B cell (primary cell): Measurements from ENCODE around the gene TMEM254.

Experiments used
- CTCF ChIP-seq: fragments of 200-600 bp; IDR thresholded peaks from one replicate; pipeline ENCODE4 v1.8.0; 2022; ENCODE audit warnings: antibody characterized with exemption, mild to moderate bottlenecking
- EZH2 ChIP-seq: IDR thresholded peaks from 2 replicates; pipeline ENCODE4 v1.6.1; 2012; ENCODE audit warnings: borderline replicate concordance, low read depth, mild to moderate bottlenecking, moderate library complexity, low read length; ENCODE audit not compliant: insufficient read depth, poor library complexity, severe bottlenecking

DNA sequence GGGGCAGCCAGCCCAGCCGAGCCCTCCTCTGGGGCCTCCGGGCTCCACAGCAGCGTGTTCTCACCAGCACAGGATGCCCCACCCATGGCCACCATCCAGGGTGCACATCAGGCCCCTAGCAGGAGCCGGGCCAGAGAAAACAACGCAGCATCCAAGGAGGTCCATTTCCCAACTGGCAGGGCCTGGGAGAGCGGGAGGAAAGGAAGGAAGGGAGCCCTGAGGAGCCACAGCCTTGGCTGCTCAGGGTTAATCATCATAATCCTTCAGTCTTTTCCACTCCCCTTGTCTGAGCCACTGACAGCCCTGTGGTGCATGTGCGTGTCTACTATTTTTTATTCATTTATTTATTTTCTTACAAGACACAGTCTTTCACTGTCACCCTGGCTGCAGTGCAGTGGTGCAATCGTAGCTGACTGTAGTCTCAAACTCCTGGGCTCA lies 57.7 kb downstream of the TMEM254 start:
- TF ChIP-seq CTCF = no peak
- TF ChIP-seq EZH2 = no peak
